Right lobe of liver (tissue), 6 donors: ENCODE measurements around the gene PSIP1. TPM values are rescaled to one million over a fixed set of nuclear protein-coding genes. Genes with fewer than 3 reads are reported as not detected.

Source experiments
- ATAC-seq, 4 donors: fragments of 200-7000 bp; cut with Tn5 transposase; one replicate each; pipeline ENCODE4 v1.9.1; 2020; ENCODE audit warnings: mild to moderate bottlenecking in 4 of 4, moderate library complexity in 4 of 4
- DNase-seq, 3 donors: peaks; one replicate each; pipeline ENCODE4 v3.0.0-alpha.2; 2020
- H3K27ac ChIP-seq, 3 donors: fragments of 200-600 bp; one replicate each; pipeline ENCODE4 v1.8.0; 2022
- H3K27me3 ChIP-seq, 2 donors: fragments of 200-600 bp; one replicate each; pipeline ENCODE4 v1.8.0; 2022
- H3K36me3 ChIP-seq, 4 donors: fragments of 200-600 bp; sonication (generic) in 1 of 4; one replicate each; pipeline versions ENCODE4 v1.5.1 to v1.8.0; 2017 to 2022; ENCODE audit warnings: control low read depth in 1 of 4
- H3K4me1 ChIP-seq, 4 donors: fragments of 200-600 bp; sonication (generic) in 1 of 4; one replicate each; pipeline versions ENCODE4 v1.5.1 to v1.8.0; 2017 to 2022; ENCODE audit warnings: control low read depth in 1 of 4
- H3K4me3 ChIP-seq, 3 donors: fragments of 200-600 bp; one replicate each; pipeline ENCODE4 v1.8.0; 2022
- H3K9me3 ChIP-seq, 4 donors: fragments of 200-600 bp; sonication (generic) in 1 of 4; one replicate each; pipeline versions ENCODE4 v1.5.1 to v1.8.0; 2017 to 2022; ENCODE audit warnings: control low read depth in 1 of 4
- POLR2A ChIP-seq: fragments of 450-650 bp; IDR thresholded peaks from one replicate; pipeline ENCODE4 v1.6.1; 2017; ENCODE audit warnings: antibody characterized with exemption, mild to moderate bottlenecking
- WGBS: methylation state at CpG from one replicate; pipeline ENCODE4 v1.1.6; 2018; ENCODE audit warnings: low coverage, low lambda C conversion rate; ENCODE audit not compliant: insufficient coverage; ENCODE audit errors: missing lambda C conversion rate; 5-methylcytosine and 5-hydroxymethylcytosine counted together
- intact Hi-C, 2 donors: fragments of 100-400 bp; cut with DNase I; formaldehyde crosslinking; loops; one replicate each; pipeline versions ENCODE4 v1.11.2 to v1.14.1; 2022
- total RNA-seq, 6 experiments: library from RNA; depleted of rRNA in 2 of 6; stranded (reverse); fragments of >200 nt in 2 of 6; fragmentation: NEBNext Ultra II Directional in 3 of 6; extraction: Animal tissue kit (Norgen Biotek cat#: 25700) in 3 of 6; gene quantifications; one replicate each; pipeline versions ENCODE4 v1.1.0 to v1.2.4, GENCODE V29; 2016 to 2023
- TF ChIP-seq, protein P1 (sequence below), 4 donors: fragments of 200-600 bp in 3 of 4; fragments of 450-650 bp in 1 of 4; IDR thresholded peaks; one replicate each; pipeline versions ENCODE4 v1.5.1 to v1.8.0; 2016 to 2022; ENCODE audit warnings: antibody characterized with exemption in 4 of 4, mild to moderate bottlenecking in 2 of 4
- donor health status: DM: no; HTN: yes; CAD: no.
- donor health status: DM: no; HTN: no; CAD: no.
- donor health status: DM: no; HTN: no; CAD: no.
- donor health status: DM: no; HTN: yes; CAD: no.
- donor health status: DM: no; HTN: yes; CAD: no.

Gene PSIP1
- total RNA-seq, 6 experiments from 2014 or later, result 8.4 to 19.0 (median 12.0) TPM

DNA sequence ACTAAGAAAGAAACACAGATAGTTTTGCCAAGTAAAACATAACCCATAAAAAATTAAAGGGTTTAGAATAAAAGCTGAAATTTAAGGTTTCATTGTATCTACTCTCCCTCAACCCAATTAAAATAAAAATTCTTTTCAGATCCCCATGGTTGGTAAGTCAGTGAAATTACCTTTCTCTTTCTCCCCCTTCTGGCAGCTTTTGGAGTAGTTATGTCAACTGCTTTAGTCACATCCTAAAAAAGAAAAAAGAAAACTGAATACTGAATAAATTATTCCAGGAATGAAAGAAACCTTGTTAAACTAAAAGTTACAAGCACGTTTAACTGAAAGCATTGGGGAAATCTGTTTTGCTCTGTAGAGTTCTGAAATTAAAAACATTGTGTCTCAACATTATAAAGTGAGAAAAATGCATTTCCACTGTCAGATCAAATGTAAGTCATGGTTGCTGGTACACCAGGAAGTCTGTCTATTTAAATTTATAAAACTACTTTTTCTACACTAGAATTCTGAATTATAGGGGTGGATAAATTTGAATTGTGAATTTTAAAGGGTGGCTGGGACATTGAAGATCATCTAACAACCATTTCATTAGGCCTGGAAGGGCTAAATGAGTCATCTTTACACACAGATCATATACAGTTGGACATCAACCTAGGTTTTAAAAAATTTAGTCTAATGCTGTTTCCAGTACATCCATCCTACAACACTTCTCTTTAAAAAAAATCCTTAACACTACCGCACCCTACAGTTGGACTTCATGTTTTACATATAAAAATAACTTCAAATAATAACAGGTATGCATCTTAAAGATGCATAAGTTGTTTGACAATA is 24.7 kb downstream of the PSIP1 start:
- H3K9me3 ChIP-seq, result no peaks in the 10 kb centered on the region
- WGBS, result 62% methylated on average over 2 of the region's 2 CpGs
- no peak overlapping the region for H3K27ac ChIP-seq
- H3K36me3 ChIP-seq, result peaks cover 0 to 6% (median 2%) of the 10 kb centered on the region in 4 donors
- ATAC-seq (peak in 2 of 4 donors; percentile 36 to 56), DNase-seq (no peak)
- no peak for TF ChIP-seq POLR2A
- TF ChIP-seq, protein P1, sequence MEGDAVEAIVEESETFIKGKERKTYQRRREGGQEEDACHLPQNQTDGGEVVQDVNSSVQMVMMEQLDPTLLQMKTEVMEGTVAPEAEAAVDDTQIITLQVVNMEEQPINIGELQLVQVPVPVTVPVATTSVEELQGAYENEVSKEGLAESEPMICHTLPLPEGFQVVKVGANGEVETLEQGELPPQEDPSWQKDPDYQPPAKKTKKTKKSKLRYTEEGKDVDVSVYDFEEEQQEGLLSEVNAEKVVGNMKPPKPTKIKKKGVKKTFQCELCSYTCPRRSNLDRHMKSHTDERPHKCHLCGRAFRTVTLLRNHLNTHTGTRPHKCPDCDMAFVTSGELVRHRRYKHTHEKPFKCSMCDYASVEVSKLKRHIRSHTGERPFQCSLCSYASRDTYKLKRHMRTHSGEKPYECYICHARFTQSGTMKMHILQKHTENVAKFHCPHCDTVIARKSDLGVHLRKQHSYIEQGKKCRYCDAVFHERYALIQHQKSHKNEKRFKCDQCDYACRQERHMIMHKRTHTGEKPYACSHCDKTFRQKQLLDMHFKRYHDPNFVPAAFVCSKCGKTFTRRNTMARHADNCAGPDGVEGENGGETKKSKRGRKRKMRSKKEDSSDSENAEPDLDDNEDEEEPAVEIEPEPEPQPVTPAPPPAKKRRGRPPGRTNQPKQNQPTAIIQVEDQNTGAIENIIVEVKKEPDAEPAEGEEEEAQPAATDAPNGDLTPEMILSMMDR (IDR thresholded peaks at IDR 0.05), result peak; percentile 32 to 50 (median 42)
- no peaks in the 10 kb centered on the region for H3K4me1 ChIP-seq
- H3K27me3 ChIP-seq, result no peaks in the 10 kb centered on the region
- intact Hi-C loops, result no loop called here
- H3K4me3 ChIP-seq, result no peak overlapping the region

DNA sequence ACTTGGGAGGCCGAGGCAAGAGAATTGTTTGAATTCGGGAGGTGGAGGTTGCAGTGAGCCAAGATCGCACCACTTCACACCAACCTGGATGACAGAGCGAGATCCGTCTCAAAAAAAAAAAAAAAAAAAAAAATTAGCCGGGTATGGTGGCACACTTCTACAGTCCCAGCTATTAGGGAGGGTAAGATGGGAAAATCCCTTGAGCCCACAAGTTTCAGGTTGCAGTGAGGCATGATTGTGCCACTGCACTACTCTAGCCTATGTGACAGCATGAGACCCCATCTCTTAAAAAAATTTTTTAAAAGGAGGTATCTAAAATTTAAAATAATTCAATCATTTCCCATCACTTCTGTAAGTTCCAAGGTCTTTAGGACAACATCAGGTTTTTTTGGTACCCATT is 26.0 kb downstream of the PSIP1 start:
- TF ChIP-seq, protein P1 (IDR thresholded peaks at IDR 0.05), result no peak
- no peak for TF ChIP-seq POLR2A
- H3K9me3 ChIP-seq, result no peaks in the 10 kb centered on the region
- intact Hi-C loops, result no loop called here
- DNase-seq (no peak), ATAC-seq (no peak)
- no peak overlapping the region for H3K4me3 ChIP-seq
- H3K4me1 ChIP-seq, result peaks cover 0 to 8% (median 0%) of the 10 kb centered on the region in 4 donors
- peaks cover 0 to 6% (median 2%) of the 10 kb centered on the region in 4 donors for H3K36me3 ChIP-seq
- no peaks in the 10 kb centered on the region for H3K27me3 ChIP-seq
- WGBS, result 100% methylated on average over 4 of the region's 6 CpGs
- no peak overlapping the region for H3K27ac ChIP-seq

DNA sequence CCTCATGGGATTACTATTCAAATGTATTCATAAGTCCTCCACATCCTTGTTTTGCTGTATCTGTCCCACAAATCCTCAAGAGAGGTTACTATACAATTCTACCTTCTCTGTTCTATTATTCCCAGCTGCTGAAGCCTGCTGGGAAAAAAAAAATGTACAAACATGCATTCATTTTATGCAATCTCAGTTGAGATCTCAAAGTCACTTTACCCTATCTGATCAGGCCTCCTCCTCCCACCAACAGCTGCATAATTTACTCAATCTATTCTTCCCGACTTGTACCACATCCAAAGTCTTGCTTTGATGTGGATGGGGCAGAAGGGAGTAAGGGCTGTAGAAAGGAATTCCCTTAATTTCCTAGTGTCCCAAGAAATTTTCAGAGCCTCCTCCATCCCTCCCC is 28.6 kb downstream of the PSIP1 start:
- no peak for TF ChIP-seq POLR2A
- TF ChIP-seq, protein P1 (IDR thresholded peaks at IDR 0.05), result no peak
- Histone ChIP-seq H3K9me3 (no peaks in the 10 kb centered on the region), H3K4me3 (no peak overlapping the region), H3K27ac (no peak overlapping the region), H3K27me3 (no peaks in the 10 kb centered on the region), H3K36me3 (peaks cover 0 to 6% (median 0%) of the 10 kb centered on the region in 4 donors), H3K4me1 (peaks cover 0 to 15% (median 0%) of the 10 kb centered on the region in 4 donors)
- intact Hi-C loops, result no loop called here
- DNase-seq (no peak), ATAC-seq (no peak)
- WGBS, result 67% methylated on average over 1 of the region's 1 CpG

DNA sequence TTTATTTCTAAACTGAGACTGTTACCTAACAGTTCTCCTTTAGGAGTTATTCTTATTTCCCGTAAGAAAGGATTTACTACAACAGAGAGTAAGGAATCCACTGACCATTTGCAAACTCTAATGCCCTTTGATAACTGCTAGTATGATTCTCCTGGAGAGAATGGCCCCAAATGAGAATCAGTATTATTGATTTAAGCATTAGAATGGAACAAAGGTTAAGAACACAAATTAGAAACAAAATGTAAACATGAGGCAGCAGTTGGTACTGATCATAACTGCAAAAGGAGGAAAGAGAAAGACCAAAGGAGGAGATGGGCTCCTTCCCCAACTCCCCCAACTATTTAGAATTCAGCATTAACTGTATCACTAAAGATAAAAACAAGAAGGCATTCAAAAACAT is 30.7 kb downstream of the PSIP1 start:
- Histone ChIP-seq H3K27me3 (no peaks in the 10 kb centered on the region), H3K36me3 (no peaks in the 10 kb centered on the region), H3K9me3 (no peaks in the 10 kb centered on the region), H3K4me3 (no peak overlapping the region), H3K4me1 (peaks cover 0 to 15% (median 0%) of the 10 kb centered on the region in 4 donors), H3K27ac (no peak overlapping the region)
- 46% methylated on average over 1 of the region's 1 CpG for WGBS
- intact Hi-C loops, result no loop called here
- TF ChIP-seq, protein P1 (IDR thresholded peaks at IDR 0.05), result no peak
- no peak for TF ChIP-seq POLR2A
- ATAC-seq (peak; percentile 65 to 85 (median 79)), DNase-seq (no peak)
